CD4-positive, alpha-beta memory T cell (primary cell): Measurements from ENCODE around the gene ASGR1. TPM values are rescaled to one million over a fixed set of nuclear protein-coding genes. Genes with fewer than 3 reads are reported as not detected.

Experiments
- CTCF ChIA-PET: fragments of 350-600 bp; sonication (Branson Sonifier 250); formaldehyde crosslinking; loops from one replicate; lab custom pipeline; 2021; ENCODE audit warnings: inconsistent platforms; ENCODE audit not compliant: partially characterized antibody; lab: Charles Lee
- POLR2A ChIA-PET: fragments of 350-600 bp; sonication (Branson Sonifier 250); formaldehyde crosslinking; loops from one replicate; lab custom pipeline; 2021; ENCODE audit not compliant: partially characterized antibody; lab: Charles Lee
- DNase-seq, 5 donors: peaks; one replicate each; pipeline versions ENCODE4 v3.0.0 to v3.0.0-alpha.2; 2020 to 2022; ENCODE audit warnings: mixed read lengths in 1 of 5
- H3K27ac ChIP-seq: one replicate; pipeline ENCODE4 v1.7.0; 2013; ENCODE audit warnings: low read depth, low read length
- H3K27me3 ChIP-seq: 2 replicates; pipeline ENCODE4 v1.7.0; 2013; ENCODE audit warnings: mild to moderate bottlenecking, low read length, moderate library complexity; ENCODE audit not compliant: insufficient read depth
- H3K36me3 ChIP-seq: 2 replicates; pipeline ENCODE4 v1.7.0; 2013; ENCODE audit warnings: mild to moderate bottlenecking, low read length, moderate library complexity; ENCODE audit not compliant: insufficient read depth
- H3K4me1 ChIP-seq: 2 replicates; pipeline ENCODE4 v1.7.0; 2013; ENCODE audit warnings: mild to moderate bottlenecking, low read length, moderate library complexity; ENCODE audit not compliant: insufficient read depth
- H3K4me3 ChIP-seq, 2 donors: one replicate each; pipeline ENCODE4 v1.7.0; 2013; ENCODE audit warnings: low read length in 2 of 2, mild to moderate bottlenecking in 1 of 2
- H3K9me3 ChIP-seq, 2 donors: one replicate each; pipeline ENCODE4 v1.7.0; 2013; ENCODE audit warnings: low read length in 2 of 2, control low read depth in 1 of 2; ENCODE audit not compliant: control insufficient read depth in 1 of 2
- H3K27ac Mint-ChIP-seq, 7 donors: one replicate each; pipeline ENCODE4 v1.8.0; 2020 to 2021; ENCODE audit warnings: mixed read lengths in 7 of 7, mild to moderate bottlenecking in 6 of 7, inconsistent platforms in 3 of 7, moderate library complexity in 3 of 7
- H3K27me3 Mint-ChIP-seq, 2 donors: one replicate each; pipeline ENCODE4 v1.8.0; 2020 to 2021; ENCODE audit warnings: mixed read lengths in 2 of 2
- H3K36me3 Mint-ChIP-seq, 2 donors: one replicate each; pipeline ENCODE4 v1.8.0; 2020 to 2021; ENCODE audit warnings: mixed read lengths in 2 of 2, inconsistent platforms in 1 of 2, mild to moderate bottlenecking in 1 of 2
- H3K4me1 Mint-ChIP-seq, 4 donors: one replicate each; pipeline ENCODE4 v1.8.0; 2020 to 2021; ENCODE audit warnings: mixed read lengths in 4 of 4, mild to moderate bottlenecking in 1 of 4
- H3K4me3 Mint-ChIP-seq, 8 donors: one replicate each; pipeline ENCODE4 v1.8.0; 2020 to 2021; ENCODE audit warnings: mixed read lengths in 8 of 8, mild to moderate bottlenecking in 7 of 8, moderate library complexity in 6 of 8, inconsistent platforms in 3 of 8
- H3K9me3 Mint-ChIP-seq, 8 donors: one replicate each; pipeline ENCODE4 v1.8.0; 2020 to 2021; ENCODE audit warnings: mixed read lengths in 8 of 8, mild to moderate bottlenecking in 5 of 8, inconsistent platforms in 3 of 8, moderate library complexity in 1 of 8
- intact Hi-C: fragments of 100-400 bp; cut with micrococcal nuclease; formaldehyde crosslinking; loops from one replicate; pipeline ENCODE4 v1.15.1; 2023
- polyA plus RNA-seq, 2 donors: library from polyadenylated mRNA; unstranded; fragments of 300-500 nt; fragmentation: Illumina TruSeq; gene quantifications; one replicate each; pipeline ENCODE4 v1.2.3, GENCODE V29; 2021
- total RNA-seq, 2 experiments: library from RNA; stranded (reverse); gene quantifications; one replicate each; pipeline ENCODE4 v1.2.3, GENCODE V29; 2021

Gene ASGR1
- total and polyA plus RNA-seq, 4 experiments from 2014 or later, result not detected

GRCh38 chr17:7191571-7192270, 12.6 kb upstream of the ASGR1 start:
- no peak overlapping the region for H3K27ac ChIP-seq
- no peak overlapping the region for H3K4me3 ChIP-seq
- Mint-ChIP-seq H3K27ac (peak overlapping the region in 1 of 7 donors; percentile 37), H3K36me3 (peaks cover 4 to 7% of the 10 kb centered on the region in 2 donors), H3K4me1 (peaks cover 0 to under 1% (median 0%) of the 10 kb centered on the region in 4 donors), H3K27me3 (no peaks in the 10 kb centered on the region), H3K9me3 (no peaks in the 10 kb centered on the region), H3K4me3 (no peak overlapping the region)
- H3K9me3 ChIP-seq, result no peaks in the 10 kb centered on the region
- DNase-seq, result peak in 2 of 5 donors; percentile 10 to 31
- no peaks in the 10 kb centered on the region for H3K4me1 ChIP-seq
- ChIA-PET CTCF (interaction anchor here (0.7 kb wide), 1 partner anchor 1219 kb away, joined by 4 read pairs; no protein-coding TSS in a partner anchor), POLR2A (no interaction called here)
- no peaks in the 10 kb centered on the region for H3K36me3 ChIP-seq
- intact Hi-C loops, result no loop called here
- H3K27me3 ChIP-seq, result no peaks in the 10 kb centered on the region

GRCh38 chr17:7191069-7191468, 11.9 kb upstream of the ASGR1 start:
- peak overlapping the region in 2 of 7 donors; percentile 48 to 83 for H3K27ac Mint-ChIP-seq
- Histone ChIP-seq H3K4me3 (no peak overlapping the region), H3K36me3 (no peaks in the 10 kb centered on the region), H3K9me3 (no peaks in the 10 kb centered on the region), H3K27me3 (no peaks in the 10 kb centered on the region), H3K4me1 (no peaks in the 10 kb centered on the region), H3K27ac (no peak overlapping the region)
- DNase-seq, result no peak
- no peaks in the 10 kb centered on the region for H3K27me3 Mint-ChIP-seq
- H3K4me1 Mint-ChIP-seq, result peaks cover 1 to 5% (median 4%) of the 10 kb centered on the region in 4 donors
- H3K9me3 Mint-ChIP-seq, result no peaks in the 10 kb centered on the region
- H3K4me3 Mint-ChIP-seq, result no peak overlapping the region
- H3K36me3 Mint-ChIP-seq, result peaks cover 4% of the 10 kb centered on the region in 2 donors
- POLR2A ChIA-PET, result no interaction called here
- intact Hi-C loops, result no loop called here
- CTCF ChIA-PET, result interaction anchor here (0.7 kb wide), 1 partner anchor 1219 kb away, joined by 4 read pairs; no protein-coding TSS in a partner anchor

GRCh38 chr17:7190276-7190917, 11.2 kb upstream of the ASGR1 start:
- Histone ChIP-seq H3K27ac (no peak overlapping the region), H3K4me1 (no peaks in the 10 kb centered on the region), H3K27me3 (no peaks in the 10 kb centered on the region), H3K4me3 (no peak overlapping the region), H3K36me3 (no peaks in the 10 kb centered on the region), H3K9me3 (no peaks in the 10 kb centered on the region)
- intact Hi-C loops, result no loop called here
- ChIA-PET POLR2A (no interaction called here), CTCF (no interaction called here)
- peak in 1 of 5 donors; percentile 12 for DNase-seq
- no peaks in the 10 kb centered on the region for H3K27me3 Mint-ChIP-seq
- no peak overlapping the region for H3K4me3 Mint-ChIP-seq
- peaks cover 4% of the 10 kb centered on the region in 2 donors for H3K36me3 Mint-ChIP-seq
- no peaks in the 10 kb centered on the region for H3K9me3 Mint-ChIP-seq
- no peak overlapping the region for H3K27ac Mint-ChIP-seq
- H3K4me1 Mint-ChIP-seq, result peaks cover 1 to 5% (median 4%) of the 10 kb centered on the region in 4 donors

- Mint-ChIP-seq H3K9me3 (no peaks in the 10 kb centered on the region), H3K27me3 (no peaks in the 10 kb centered on the region), H3K27ac (peak overlapping the region in 1 of 7 donors; percentile 67), H3K36me3 (no peaks in the 10 kb centered on the region), H3K4me1 (peaks cover 1 to 5% (median 4%) of the 10 kb centered on the region in 4 donors), H3K4me3 (no peak overlapping the region)
- no peak overlapping the region for H3K4me3 ChIP-seq
- intact Hi-C loops, result no loop called here
- H3K36me3 ChIP-seq, result no peaks in the 10 kb centered on the region
- no peaks in the 10 kb centered on the region for H3K27me3 ChIP-seq
- ChIA-PET CTCF (interaction anchor here (1.3 kb wide), 1 partner anchor 9 kb away, joined by 5 read pairs; no protein-coding TSS in a partner anchor), POLR2A (no interaction called here)
- no peak for DNase-seq
- no peaks in the 10 kb centered on the region for H3K9me3 ChIP-seq
- no peaks in the 10 kb centered on the region for H3K4me1 ChIP-seq
- no peak overlapping the region for H3K27ac ChIP-seq
Measured at GRCh38 chr17:7186241-7186640, 7.1 kb upstream of the ASGR1 start.

- Histone ChIP-seq H3K27me3 (no peaks in the 10 kb centered on the region), H3K4me1 (no peaks in the 10 kb centered on the region), H3K36me3 (no peaks in the 10 kb centered on the region), H3K9me3 (no peaks in the 10 kb centered on the region), H3K27ac (no peak overlapping the region), H3K4me3 (no peak overlapping the region)
- Mint-ChIP-seq H3K27ac (no peak overlapping the region), H3K4me1 (peaks cover 1 to 5% (median 4%) of the 10 kb centered on the region in 4 donors), H3K27me3 (peaks cover 0 to 2% of the 10 kb centered on the region in 2 donors), H3K9me3 (no peaks in the 10 kb centered on the region), H3K36me3 (no peaks in the 10 kb centered on the region), H3K4me3 (no peak overlapping the region)
- no peak for DNase-seq
- intact Hi-C loops, result no loop called here
- ChIA-PET CTCF (no interaction called here), POLR2A (no interaction called here)
Measured at GRCh38 chr17:7184647-7185046, 5.5 kb upstream of the ASGR1 start.

GRCh38 chr17:7184091-7184488, 4.9 kb upstream of the ASGR1 start:
- Mint-ChIP-seq H3K27ac (no peak overlapping the region), H3K27me3 (peaks cover 0 to 2% of the 10 kb centered on the region in 2 donors), H3K4me1 (peaks cover 1 to 5% (median 4%) of the 10 kb centered on the region in 4 donors), H3K36me3 (no peaks in the 10 kb centered on the region), H3K9me3 (no peaks in the 10 kb centered on the region), H3K4me3 (no peak overlapping the region)
- no peaks in the 10 kb centered on the region for H3K36me3 ChIP-seq
- H3K9me3 ChIP-seq, result no peaks in the 10 kb centered on the region
- CTCF ChIA-PET, result interaction anchor here (0.6 kb wide), 1 partner anchor 15 kb away, joined by 3 read pairs; no protein-coding TSS in a partner anchor
- no peaks in the 10 kb centered on the region for H3K4me1 ChIP-seq
- H3K27me3 ChIP-seq, result no peaks in the 10 kb centered on the region
- POLR2A ChIA-PET, result no interaction called here
- no peak for DNase-seq
- H3K4me3 ChIP-seq, result no peak overlapping the region
- H3K27ac ChIP-seq, result no peak overlapping the region
- intact Hi-C loops, result no loop called here

GRCh38 chr17:7183433-7184090, 4.4 kb upstream of the ASGR1 start:
- no peaks in the 10 kb centered on the region for H3K27me3 ChIP-seq
- peak overlapping the region in 1 of 7 donors; percentile 83 for H3K27ac Mint-ChIP-seq
- no peak for DNase-seq
- ChIA-PET POLR2A (no interaction called here), CTCF (interaction anchor here (0.6 kb wide), 1 partner anchor 15 kb away, joined by 3 read pairs; no protein-coding TSS in a partner anchor)
- no peak overlapping the region for H3K4me3 Mint-ChIP-seq
- no peaks in the 10 kb centered on the region for H3K36me3 ChIP-seq
- H3K4me1 ChIP-seq, result no peaks in the 10 kb centered on the region
- peaks cover 0 to 2% of the 10 kb centered on the region in 2 donors for H3K27me3 Mint-ChIP-seq
- no peak overlapping the region for H3K4me3 ChIP-seq
- H3K9me3 ChIP-seq, result no peaks in the 10 kb centered on the region
- H3K27ac ChIP-seq, result no peak overlapping the region
- H3K4me1 Mint-ChIP-seq, result peaks cover 1 to 5% (median 4%) of the 10 kb centered on the region in 4 donors
- intact Hi-C loops, result no loop called here
- no peaks in the 10 kb centered on the region for H3K9me3 Mint-ChIP-seq
- no peaks in the 10 kb centered on the region for H3K36me3 Mint-ChIP-seq
